Adrenal gland (tissue), 12 donors: ENCODE results near the gene ABCC4. TPM values are rescaled to one million over a fixed set of nuclear protein-coding genes. Genes with fewer than 3 reads are reported as not detected.
"Not testable (repeated sequence)": the region's sequence is repeated elsewhere in the genome, so short reads cannot be mapped to it uniquely, and the experiment has no call there.

Experiments used
- DNase-seq, 7 donors: peaks; one replicate each; pipeline ENCODE4 v3.0.0-alpha.2; 2019 to 2020
- H3K27ac ChIP-seq, 5 donors: fragments of 200-600 bp; sonication (generic) in 4 of 5; 1 replicate in 3 of 5; 2 replicates in 2 of 5; pipeline versions ENCODE4 v1.5.1 to v1.8.0; 2016 to 2020; ENCODE audit warnings: mild to moderate bottlenecking in 1 of 5
- H3K27me3 ChIP-seq: fragments of 200-600 bp; 2 replicates; pipeline ENCODE4 v1.8.0; 2021
- H3K36me3 ChIP-seq, 2 donors: fragments of 200-600 bp; replicated peaks in 1 of 2; 1 replicate in 1 of 2; 2 replicates in 1 of 2; pipeline versions ENCODE4 v1.5.1 to v1.8.0; 2018 to 2022
- H3K4me1 ChIP-seq, 2 donors: fragments of 200-600 bp; replicated peaks in 1 of 2; 1 replicate in 1 of 2; 2 replicates in 1 of 2; pipeline versions ENCODE4 v1.5.1 to v1.8.0; 2018 to 2021
- H3K4me3 ChIP-seq, 4 donors: fragments of 200-600 bp; sonication (generic) in 3 of 4; one replicate each; pipeline ENCODE4 v1.5.1; 2016 to 2018
- H3K9me3 ChIP-seq, 3 donors: fragments of 200-600 bp; sonication (generic) in 1 of 3; replicated peaks in 1 of 3; 1 replicate in 2 of 3; 2 replicates in 1 of 3; pipeline versions ENCODE4 v1.5.1 to v1.8.0; 2016 to 2021
- POLR2A ChIP-seq, 2 donors: fragments of 450-650 bp; IDR thresholded peaks; one replicate each; pipeline ENCODE4 v1.6.1; 2017; ENCODE audit warnings: antibody characterized with exemption in 2 of 2, mild to moderate bottlenecking in 2 of 2, moderate library complexity in 1 of 2
- WGBS, 4 donors: extraction: QIAGEN DNeasy Blood & Tissue Kit in 2 of 4; methylation state at CpG; one replicate each; pipeline versions ENCODE4 v1.1.5 to v1.1.7; 2013 to 2017; 5-methylcytosine and 5-hydroxymethylcytosine counted together
- intact Hi-C, 2 donors: fragments of 100-400 bp; cut with DNase I; formaldehyde crosslinking; loops; one replicate each; pipeline versions ENCODE4 v1.14.1 to v1.15.0; 2022 to 2023
- polyA plus RNA-seq, 3 donors: library from polyadenylated mRNA; stranded (reverse); fragments of 200-250 nt in 2 of 3; fragments of 350-450 nt in 1 of 3; fragmentation: Illumina TruSeq in 1 of 3; extraction: RNeasy Lipid Tissue Mini Kit (QIAGEN cat#74804) in 1 of 3; gene quantifications; one replicate each; pipeline ENCODE4 v1.2.3, GENCODE V29; 2013 to 2014
- total RNA-seq, 9 donors: library from RNA; depleted of rRNA in 4 of 9; stranded (reverse); fragments of >200 nt in 4 of 9; fragments of 120-200 nt in 1 of 9; fragmentation: NEBNext Ultra II Directional in 1 of 9; extraction: Animal tissue kit (Norgen Biotek cat#: 25700) in 1 of 9; gene quantifications; one replicate each; pipeline versions ENCODE4 v1.1.0 to v1.2.4, GENCODE V29; 2013 to 2023
- TF ChIP-seq, protein P1 (sequence below), 6 experiments: fragments of 450-650 bp in 4 of 6; fragments of 200-600 bp in 2 of 6; sonication (generic) in 1 of 6; IDR thresholded peaks; 1 replicate in 5 of 6; 2 replicates in 1 of 6; pipeline versions ENCODE4 v1.5.1 to v1.8.0; 2016 to 2021; ENCODE audit warnings: antibody characterized with exemption in 6 of 6, mild to moderate bottlenecking in 2 of 6, moderate library complexity in 1 of 6
- donor health status: healthy with polysubstance abuse.
- donor health status: Bipolar disorder and iron deficiency.
- donor health status: DM: yes; HTN: yes; CAD: no.
- donor health status: DM: no; HTN: no; CAD: no.
- donor health status: DM: no; HTN: no; CAD: no.
- donor health status: DM: yes; HTN: yes; CAD: no.

The ABCC4 gene
- total and polyA plus RNA-seq, 12 donors, result 0.56 to 6.6 (median 3.4) TPM

DNA sequence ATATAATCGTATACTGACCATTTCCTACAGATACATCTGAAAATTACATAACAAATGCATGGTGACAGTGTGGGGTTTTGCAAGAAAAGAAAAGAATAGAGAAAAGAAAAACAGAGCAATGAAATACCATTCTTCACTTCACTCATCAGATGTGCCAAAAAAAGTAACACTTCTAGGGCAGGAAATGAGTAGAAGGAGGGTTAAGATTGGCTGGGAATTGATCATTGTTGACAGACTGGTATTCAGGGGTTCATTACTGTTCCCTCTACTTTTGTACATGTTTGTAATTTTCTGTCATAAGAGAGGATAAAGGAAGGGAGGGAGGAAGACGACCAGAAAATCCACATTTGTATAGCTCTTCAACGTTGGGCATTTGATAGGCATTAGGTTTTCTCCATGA lies 31.5 kb downstream of the ABCC4 start:
- no peak for TF ChIP-seq POLR2A (IDR thresholded peaks at IDR 0.05)
- TF ChIP-seq, protein P1, sequence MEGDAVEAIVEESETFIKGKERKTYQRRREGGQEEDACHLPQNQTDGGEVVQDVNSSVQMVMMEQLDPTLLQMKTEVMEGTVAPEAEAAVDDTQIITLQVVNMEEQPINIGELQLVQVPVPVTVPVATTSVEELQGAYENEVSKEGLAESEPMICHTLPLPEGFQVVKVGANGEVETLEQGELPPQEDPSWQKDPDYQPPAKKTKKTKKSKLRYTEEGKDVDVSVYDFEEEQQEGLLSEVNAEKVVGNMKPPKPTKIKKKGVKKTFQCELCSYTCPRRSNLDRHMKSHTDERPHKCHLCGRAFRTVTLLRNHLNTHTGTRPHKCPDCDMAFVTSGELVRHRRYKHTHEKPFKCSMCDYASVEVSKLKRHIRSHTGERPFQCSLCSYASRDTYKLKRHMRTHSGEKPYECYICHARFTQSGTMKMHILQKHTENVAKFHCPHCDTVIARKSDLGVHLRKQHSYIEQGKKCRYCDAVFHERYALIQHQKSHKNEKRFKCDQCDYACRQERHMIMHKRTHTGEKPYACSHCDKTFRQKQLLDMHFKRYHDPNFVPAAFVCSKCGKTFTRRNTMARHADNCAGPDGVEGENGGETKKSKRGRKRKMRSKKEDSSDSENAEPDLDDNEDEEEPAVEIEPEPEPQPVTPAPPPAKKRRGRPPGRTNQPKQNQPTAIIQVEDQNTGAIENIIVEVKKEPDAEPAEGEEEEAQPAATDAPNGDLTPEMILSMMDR (IDR thresholded peaks at IDR 0.05), result no peak
- no peak for DNase-seq
- WGBS, 4 donors, result 74 to 81% (median 78%) methylated on average over 3 of the region's 3 CpGs
- Histone ChIP-seq H3K4me3 (no peak overlapping the region), H3K9me3 (no peaks in the 10 kb centered on the region), H3K36me3 (no peaks in the 10 kb centered on the region), H3K4me1 (no peaks in the 10 kb centered on the region), H3K27ac (no peak overlapping the region), H3K27me3 (no peaks in the 10 kb centered on the region)
- intact Hi-C loops, result no loop called here

DNA sequence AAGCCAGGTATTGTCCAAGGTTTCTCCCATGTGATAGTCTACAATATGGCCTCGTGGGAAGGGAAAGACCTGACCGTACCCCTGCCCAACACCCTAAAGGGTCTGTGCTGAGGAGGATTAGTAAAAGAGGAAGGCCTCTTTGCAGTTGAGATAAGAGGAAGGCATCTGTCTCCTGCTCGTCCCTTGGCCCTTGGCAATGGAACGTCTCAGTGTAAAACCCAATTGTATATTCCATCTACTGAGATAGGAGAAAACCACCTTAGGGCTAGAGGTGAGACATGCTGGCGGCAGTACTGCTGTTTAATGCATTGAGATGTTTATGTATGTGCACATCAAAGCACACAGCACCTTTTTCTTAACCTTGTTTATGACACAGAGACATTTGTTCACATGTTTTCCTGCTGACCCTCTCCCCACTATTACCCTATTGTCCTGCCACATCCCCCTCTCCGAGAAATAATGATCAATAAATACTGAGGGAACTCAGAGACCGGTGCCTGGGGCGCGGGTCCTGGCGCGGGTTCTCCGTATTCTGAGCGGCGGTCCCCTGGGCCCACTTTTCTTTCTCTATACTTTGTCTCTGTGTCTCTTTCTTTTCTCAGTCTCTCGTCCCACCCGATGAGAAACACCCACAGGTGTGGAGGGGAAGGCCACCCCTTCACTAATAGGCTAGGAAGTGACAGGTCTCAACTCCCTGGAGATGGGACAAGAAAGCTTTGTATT lies 32.7 kb downstream of the ABCC4 start:
- H3K27me3 ChIP-seq, H3K9me3 ChIP-seq, intact Hi-C loops, H3K4me1 ChIP-seq, H3K36me3 ChIP-seq, H3K4me3 ChIP-seq, DNase-seq, H3K27ac ChIP-seq: not testable (repeated sequence)
- WGBS, 4 donors, result 86 to 92% (median 89%) methylated on average over 14 to 16 of the region's 16 CpGs

DNA sequence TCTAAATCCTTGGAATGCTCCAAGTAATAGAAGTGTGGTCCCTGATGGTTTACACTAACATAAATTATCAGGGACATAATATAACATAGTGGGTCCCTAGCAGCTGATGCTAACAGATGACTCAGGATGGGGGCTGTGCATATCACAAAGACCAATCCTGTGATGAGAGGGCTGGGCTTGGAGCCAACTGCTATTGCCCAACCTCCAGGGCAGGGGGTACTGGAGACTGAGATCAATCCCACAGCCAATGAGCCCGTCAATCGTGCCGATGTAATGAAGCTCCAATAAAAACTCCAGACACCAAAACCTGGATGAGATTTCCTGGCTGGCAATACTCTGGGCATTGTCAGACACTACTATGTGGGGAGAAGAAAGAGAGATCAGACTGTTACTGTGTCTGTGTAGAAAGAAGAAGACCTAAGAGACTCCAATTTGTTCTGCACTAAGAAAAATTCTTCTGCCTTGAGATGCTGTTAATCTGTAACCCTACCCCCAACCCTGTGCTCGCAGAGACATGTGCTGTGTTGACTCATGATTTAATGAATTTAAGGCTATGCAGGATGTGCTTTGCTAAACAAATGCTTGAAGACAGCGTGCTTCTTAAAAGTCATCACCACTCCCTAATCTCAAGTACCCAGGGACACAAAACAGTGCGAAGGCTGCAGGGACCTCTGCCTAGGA lies 33.4 kb downstream of the ABCC4 start:
- Histone ChIP-seq H3K27me3 (no peaks in the 10 kb centered on the region), H3K4me1 (no peaks in the 10 kb centered on the region), H3K27ac (no peak overlapping the region), H3K4me3 (no peak overlapping the region), H3K9me3 (no peaks in the 10 kb centered on the region), H3K36me3 (no peaks in the 10 kb centered on the region)
- intact Hi-C loops, result no loop called here
- TF ChIP-seq, protein P1 (IDR thresholded peaks at IDR 0.05), result no peak
- no peak for DNase-seq
- 83 to 94% (median 89%) methylated on average over 6 of the region's 6 CpGs for WGBS, 4 donors

DNA sequence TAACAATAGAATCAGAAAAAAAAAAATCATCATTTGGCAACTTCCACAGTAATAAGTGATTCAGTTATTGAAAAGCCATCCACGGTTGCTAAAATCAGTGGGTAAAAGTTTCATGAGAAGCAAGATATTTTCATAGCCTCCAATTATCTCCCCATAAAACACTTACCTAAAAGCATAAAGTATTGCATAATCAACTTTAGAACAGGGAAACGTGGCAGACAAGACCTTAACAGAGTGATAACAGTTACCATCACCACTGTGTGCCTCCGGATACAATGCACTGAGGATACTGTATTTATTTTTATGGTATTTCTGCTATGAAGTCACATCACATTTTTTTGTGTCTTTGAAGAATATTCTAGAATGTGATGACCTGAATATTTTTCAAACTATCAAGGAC lies 37.0 kb downstream of the ABCC4 start:
- H3K27me3 ChIP-seq, result no peaks in the 10 kb centered on the region
- no peaks in the 10 kb centered on the region for H3K4me1 ChIP-seq
- H3K36me3 ChIP-seq, result no peaks in the 10 kb centered on the region
- no peaks in the 10 kb centered on the region for H3K9me3 ChIP-seq
- 82 to 86% (median 83%) methylated on average over 3 of the region's 3 CpGs for WGBS, 4 donors
- no peak overlapping the region for H3K4me3 ChIP-seq
- DNase-seq, result no peak
- intact Hi-C loops, result no loop called here
- TF ChIP-seq, protein P1 (IDR thresholded peaks at IDR 0.05), result no peak
- TF ChIP-seq POLR2A (IDR thresholded peaks at IDR 0.05), result no peak
- no peak overlapping the region for H3K27ac ChIP-seq
